Glomerular visceral epithelial cell (primary cell): ENCODE measurements around the gene TECTA.

Source experiments
- DNase-seq: peaks from one replicate; pipeline ENCODE4 v3.0.0-alpha.2; 2016; ENCODE audit errors: extremely low spot score

The TECTA gene

DNA sequence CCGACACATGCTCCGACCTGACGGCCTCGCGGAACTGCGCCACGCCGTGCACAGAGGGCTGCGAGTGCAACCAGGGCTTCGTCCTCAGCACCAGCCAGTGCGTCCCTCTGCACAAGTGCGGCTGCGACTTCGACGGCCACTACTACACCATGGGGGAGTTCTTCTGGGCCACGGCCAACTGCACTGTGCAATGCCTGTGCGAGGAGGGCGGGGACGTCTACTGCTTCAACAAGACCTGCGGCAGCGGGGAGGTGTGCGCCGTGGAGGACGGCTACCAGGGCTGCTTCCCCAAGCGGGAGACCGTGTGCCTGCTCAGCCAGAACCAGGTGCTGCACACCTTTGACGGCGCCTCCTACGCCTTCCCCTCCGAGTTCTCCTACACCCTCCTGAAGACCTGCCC, 26.8 kb downstream of the TECTA start:
- DNase-seq: no peak

DNA sequence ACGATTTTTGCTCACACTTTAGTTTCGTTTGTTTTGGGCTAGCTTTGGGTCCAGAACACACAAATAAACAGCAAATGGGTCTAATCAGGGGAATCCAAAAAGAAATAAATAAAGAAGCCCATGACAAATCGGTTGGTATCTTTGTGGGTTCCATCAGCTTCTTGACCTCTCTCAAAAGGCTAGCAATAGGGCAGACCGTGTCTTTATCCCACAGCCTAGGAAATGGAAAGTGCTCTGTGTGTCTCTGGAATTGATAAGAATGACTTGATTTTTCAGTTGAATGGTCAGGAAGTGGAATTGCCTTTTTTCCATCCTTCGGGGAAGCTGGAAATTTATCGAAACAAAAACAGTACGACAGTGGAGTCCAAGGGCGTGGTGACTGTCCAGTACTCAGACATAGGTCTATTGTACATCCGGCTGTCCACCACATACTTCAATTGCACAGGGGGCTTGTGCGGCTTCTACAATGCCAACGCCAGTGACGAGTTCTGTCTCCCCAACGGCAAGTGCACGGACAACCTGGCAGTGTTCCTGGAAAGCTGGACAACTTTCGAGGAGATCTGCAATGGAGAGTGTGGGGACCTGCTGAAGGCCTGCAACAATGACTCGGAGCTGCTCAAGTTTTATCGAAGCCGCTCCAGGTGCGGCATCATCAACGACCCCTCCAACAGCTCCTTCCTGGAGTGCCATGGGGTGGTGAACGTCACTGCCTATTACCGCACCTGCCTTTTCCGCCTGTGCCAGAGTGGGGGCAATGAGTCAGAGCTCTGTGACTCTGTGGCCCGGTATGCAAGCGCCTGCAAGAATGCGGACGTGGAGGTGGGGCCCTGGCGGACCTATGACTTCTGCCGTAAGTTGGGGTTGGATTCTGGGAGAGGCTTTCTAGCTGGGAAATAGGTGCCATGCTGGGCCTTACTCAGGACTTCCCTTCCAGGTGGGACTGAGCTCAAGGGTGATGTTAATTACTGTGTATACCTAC, 28.6 kb downstream of the TECTA start:
- DNase-seq: no peak

- peak; percentile 25 for DNase-seq
Measured at GRCh38 chr11:121131656-121132055, 30.6 kb downstream of the TECTA start.

GRCh38 chr11:121132211-121132976, 31.4 kb downstream of the TECTA start:
- no peak for DNase-seq

GRCh38 chr11:121134741-121135312, 33.8 kb downstream of the TECTA start:
- no peak for DNase-seq

GRCh38 chr11:121137005-121137404, 36.0 kb downstream of the TECTA start:
- no peak for DNase-seq

DNA sequence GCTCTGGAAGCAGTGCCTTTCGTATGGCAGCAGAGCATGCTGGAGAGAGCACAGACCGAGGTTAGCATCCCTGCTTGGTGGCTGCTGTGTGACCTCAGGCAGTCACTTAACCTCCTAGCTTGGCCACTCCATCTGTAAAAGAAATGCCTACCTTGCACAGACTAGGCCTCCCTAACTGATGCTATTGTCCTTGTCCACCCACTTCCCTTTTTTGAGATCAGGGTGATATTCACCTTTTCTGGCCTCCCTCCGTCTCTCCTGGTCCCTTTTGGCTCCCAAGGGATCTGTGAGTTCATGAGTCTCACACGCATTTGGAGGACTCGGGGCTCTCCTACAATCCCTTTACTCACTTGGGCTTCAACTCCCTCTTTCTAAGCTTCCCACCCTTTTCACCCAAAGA, 37.2 kb downstream of the TECTA start:
- DNase-seq: no peak

- no peak for DNase-seq
Measured at GRCh38 chr11:121140369-121140768, 39.3 kb downstream of the TECTA start.

DNA sequence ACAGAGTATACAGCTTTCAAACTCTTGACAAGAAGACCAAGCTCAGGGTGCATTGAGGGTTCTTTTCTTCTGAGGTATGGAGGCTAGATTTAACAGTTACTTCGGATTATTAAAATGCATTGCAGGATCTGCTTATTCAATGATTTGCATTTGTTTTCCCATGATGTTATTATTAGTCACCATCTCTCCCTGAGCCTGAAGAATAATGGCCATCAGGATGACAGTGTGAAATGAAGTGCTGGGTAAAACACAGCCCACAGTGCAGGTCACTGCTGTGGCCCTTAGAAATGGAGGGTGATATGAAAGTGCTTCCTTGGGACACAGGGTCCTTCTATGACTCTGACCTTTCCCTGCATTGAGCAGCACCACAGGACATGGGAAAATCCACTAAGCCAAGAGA, 40.0 kb downstream of the TECTA start:
- no peak for DNase-seq

GRCh38 chr11:121143921-121144320, 42.9 kb downstream of the TECTA start:
- no peak for DNase-seq

GRCh38 chr11:121144723-121145122, 43.7 kb downstream of the TECTA start:
- DNase-seq: no peak

GRCh38 chr11:121145826-121146225, 44.8 kb downstream of the TECTA start:
- DNase-seq: no peak

GRCh38 chr11:121149116-121149515, 48.1 kb downstream of the TECTA start:
- no peak for DNase-seq

GRCh38 chr11:121151207-121151688, 50.2 kb downstream of the TECTA start:
- DNase-seq: no peak

- DNase-seq: no peak
Measured at GRCh38 chr11:121152764-121153163, 51.7 kb downstream of the TECTA start.

DNA sequence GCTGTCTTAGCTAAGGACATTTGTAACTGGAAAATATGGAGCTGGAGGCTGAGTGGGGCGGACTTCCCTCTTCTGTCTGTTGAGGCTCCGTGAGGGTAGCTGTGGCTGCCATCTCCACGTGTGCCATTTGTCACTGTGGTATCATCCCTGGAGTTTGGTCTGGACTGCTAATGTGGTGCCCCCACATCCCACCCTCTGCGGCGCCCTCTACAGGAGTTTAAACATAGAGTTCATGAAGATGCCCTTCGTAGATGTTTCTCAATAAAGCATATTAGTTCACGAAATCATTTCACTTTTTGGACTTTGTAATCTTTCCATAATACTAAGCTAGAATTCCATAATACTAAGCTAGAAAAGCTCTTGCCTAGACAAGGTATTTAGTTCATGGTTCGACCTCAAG, 52.4 kb downstream of the TECTA start:
- DNase-seq: no peak

DNA sequence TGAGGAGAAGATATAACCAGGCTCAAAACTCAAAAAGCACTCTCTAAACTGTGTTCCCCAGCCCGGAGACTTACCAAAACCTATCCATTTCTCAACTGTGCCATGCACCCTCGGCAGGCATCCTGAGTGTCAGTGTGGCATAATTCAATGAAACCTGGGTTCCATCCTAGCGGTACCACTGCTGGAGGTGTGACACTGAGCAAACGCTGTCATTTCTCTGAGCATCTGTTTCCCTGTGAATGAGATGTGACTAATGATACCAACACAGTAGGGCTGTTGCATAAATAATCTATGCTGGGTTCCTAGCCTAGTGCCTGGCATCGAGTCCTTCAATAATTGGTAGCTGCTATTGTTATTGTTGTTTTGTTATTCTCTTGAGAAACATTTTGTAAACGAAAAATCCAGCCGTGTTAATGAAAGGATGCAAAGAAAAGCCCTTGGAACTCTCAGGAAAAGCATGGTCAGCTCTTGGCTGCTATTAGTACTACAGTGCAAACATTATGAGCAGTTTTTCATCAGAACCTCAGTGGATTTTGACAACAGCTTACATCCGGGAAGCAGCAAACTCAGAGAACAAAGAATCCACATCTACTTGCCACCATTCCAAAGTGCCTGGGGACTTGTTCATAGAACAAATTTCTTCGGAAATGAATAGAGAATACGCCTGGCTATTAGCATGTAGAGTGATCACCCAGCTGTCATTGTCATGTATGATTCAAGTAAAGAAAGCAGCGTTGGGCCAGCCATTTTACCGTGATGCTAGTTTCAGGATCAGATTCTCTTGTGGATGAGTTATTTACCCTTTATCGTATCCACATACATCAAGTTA, 53.7 kb downstream of the TECTA start:
- DNase-seq: no peak

DNA sequence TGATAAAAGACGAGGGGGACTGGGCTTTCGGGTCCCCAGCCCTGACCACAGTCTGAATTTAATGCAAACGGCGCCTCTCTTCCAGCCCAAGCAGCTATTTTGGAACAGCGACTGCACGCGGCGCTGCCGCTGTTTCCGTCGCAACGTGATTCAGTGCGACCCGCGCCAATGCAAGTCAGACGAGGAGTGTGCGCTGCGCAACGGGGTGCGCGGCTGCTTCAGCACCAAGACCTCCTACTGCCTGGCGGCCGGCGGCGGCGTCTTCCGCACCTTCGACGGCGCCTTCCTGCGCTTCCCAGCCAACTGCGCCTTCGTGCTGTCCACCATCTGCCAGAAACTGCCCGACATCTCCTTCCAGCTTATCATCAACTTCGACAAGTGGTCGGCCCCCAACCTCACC, 56.7 kb downstream of the TECTA start:
- no peak for DNase-seq

GRCh38 chr11:121159741-121160140, 58.7 kb downstream of the TECTA start:
- DNase-seq: no peak

- no peak for DNase-seq
Measured at GRCh38 chr11:121161349-121161917, 60.4 kb downstream of the TECTA start.

GRCh38 chr11:121163658-121164308, 62.7 kb downstream of the TECTA start:
- no peak for DNase-seq
